Esophagus squamous epithelium (tissue), 5 donors: ENCODE data around the gene NAIP. TPM values are rescaled to one million over a fixed set of nuclear protein-coding genes. Genes with fewer than 3 reads are reported as not detected.
"Not testable (repeated sequence)": the region's sequence is repeated elsewhere in the genome, so short reads cannot be mapped to it uniquely, and the experiment has no call there.

Experiments used
- DNase-seq: peaks from one replicate; lab custom pipeline; 2025; lab: John Stamatoyannopoulos, UW
- H3K27ac ChIP-seq, 4 donors: fragments of 200-600 bp; sonication (generic); one replicate each; pipeline ENCODE4 v1.5.1; 2016 to 2019; ENCODE audit warnings: mild to moderate bottlenecking in 1 of 4
- H3K27me3 ChIP-seq, 4 donors: fragments of 200-600 bp; sonication (generic); 1 replicate in 3 of 4; 2 replicates in 1 of 4; pipeline versions ENCODE4 v1.5.1 to v1.6.0; 2017 to 2021; ENCODE audit warnings: antibody characterized with exemption in 1 of 4
- H3K36me3 ChIP-seq, 3 donors: fragments of 200-600 bp; sonication (generic); one replicate each; pipeline ENCODE4 v1.5.1; 2016 to 2019
- H3K4me1 ChIP-seq, 3 donors: fragments of 200-600 bp; sonication (generic); one replicate each; pipeline ENCODE4 v1.5.1; 2017 to 2019
- H3K4me3 ChIP-seq, 4 donors: fragments of 200-600 bp; sonication (generic); 1 replicate in 3 of 4; 2 replicates in 1 of 4; pipeline ENCODE4 v1.5.1; 2016 to 2019; ENCODE audit warnings: mild to moderate bottlenecking in 2 of 4, moderate library complexity in 1 of 4
- H3K9me3 ChIP-seq, 3 donors: fragments of 200-600 bp; sonication (generic); one replicate each; pipeline ENCODE4 v1.5.1; 2016 to 2019
- CTCF ChIP-seq, 6 experiments: fragments of 450-650 bp in 4 of 6; fragments of 200-600 bp in 2 of 6; sonication (generic) in 2 of 6; IDR thresholded peaks; one replicate each; pipeline ENCODE4 v1.5.1; 2016 to 2019; ENCODE audit warnings: antibody characterized with exemption in 6 of 6, mild to moderate bottlenecking in 4 of 6, moderate library complexity in 4 of 6
- POLR2A ChIP-seq, 4 donors: fragments of 450-650 bp; IDR thresholded peaks; one replicate each; pipeline ENCODE4 v1.6.1; 2017; ENCODE audit warnings: antibody characterized with exemption in 4 of 4, mild to moderate bottlenecking in 4 of 4, moderate library complexity in 3 of 4
- WGBS, 2 donors: methylation state at CpG; one replicate each; pipeline ENCODE4 v1.1.5; 2018; 5-methylcytosine and 5-hydroxymethylcytosine counted together
- intact Hi-C: fragments of 100-400 bp; cut with DNase I; formaldehyde crosslinking; loops from one replicate; pipeline ENCODE4 v1.15.0; 2022
- total RNA-seq, 4 donors: library from RNA; depleted of rRNA; stranded (reverse); fragments of >200 nt; gene quantifications; one replicate each; pipeline ENCODE4 v1.1.0, GENCODE V29; 2016
- donor health status: DM: yes; HTN: yes; CAD: no.

The NAIP gene
- total RNA-seq, 4 donors from 2014 or later = 4.1 to 14.5 (median 6.8) TPM

GRCh38 chr5:71014176-71014575 lies 11.0 kb downstream of the NAIP start:
- intact Hi-C loops = no loop called here
- no peaks in the 10 kb centered on the region for H3K36me3 ChIP-seq
- TF ChIP-seq POLR2A (IDR thresholded peaks at IDR 0.05) (no peak), CTCF (IDR thresholded peaks at IDR 0.05) (no peak)
- H3K4me1 ChIP-seq = no peaks in the 10 kb centered on the region
- no peaks in the 10 kb centered on the region for H3K27me3 ChIP-seq
- no peak overlapping the region for H3K27ac ChIP-seq
- WGBS, 2 donors = 75 to 79% methylated on average over 7 to 8 of the region's 8 CpGs
- H3K9me3 ChIP-seq = no peaks in the 10 kb centered on the region
- DNase-seq = no peak
- H3K4me3 ChIP-seq = no peak overlapping the region

GRCh38 chr5:71013575-71013974 lies 11.6 kb downstream of the NAIP start:
- intact Hi-C loops = no loop called here
- H3K27me3 ChIP-seq = no peaks in the 10 kb centered on the region
- H3K4me3 ChIP-seq = no peak overlapping the region
- no peaks in the 10 kb centered on the region for H3K4me1 ChIP-seq
- no peaks in the 10 kb centered on the region for H3K9me3 ChIP-seq
- no peak for TF ChIP-seq CTCF (IDR thresholded peaks at IDR 0.05)
- no peak for TF ChIP-seq POLR2A (IDR thresholded peaks at IDR 0.05)
- no peaks in the 10 kb centered on the region for H3K36me3 ChIP-seq
- no peak for DNase-seq
- whole genome bisulfite sequencing, 2 donors = 83 to 90% methylated on average over 9 to 11 of the region's 12 CpGs
- H3K27ac ChIP-seq = no peak overlapping the region

GRCh38 chr5:71011194-71011792 lies 13.8 kb downstream of the NAIP start:
- no peak for DNase-seq
- 70 to 85% methylated on average over 7 to 8 of the region's 8 CpGs for WGBS, 2 donors
- H3K4me1 ChIP-seq = no peaks in the 10 kb centered on the region
- intact Hi-C loops = no loop called here
- no peaks in the 10 kb centered on the region for H3K9me3 ChIP-seq
- H3K36me3 ChIP-seq = no peaks in the 10 kb centered on the region
- H3K4me3 ChIP-seq = no peak overlapping the region
- TF ChIP-seq POLR2A (IDR thresholded peaks at IDR 0.05) (no peak), CTCF (IDR thresholded peaks at IDR 0.05) (no peak)
- H3K27me3 ChIP-seq = no peaks in the 10 kb centered on the region
- H3K27ac ChIP-seq = no peak overlapping the region

- H3K36me3 ChIP-seq, DNase-seq, H3K27me3 ChIP-seq, intact Hi-C loops, H3K27ac ChIP-seq, H3K4me1 ChIP-seq, H3K9me3 ChIP-seq, H3K4me3 ChIP-seq: not testable (repeated sequence)
- 43% methylated on average over 3 of the region's 7 CpGs; no CpG with 5 or more reads in 1 of the 2 donors for WGBS, 2 donors
Measured at GRCh38 chr5:71006983-71007382, 18.2 kb downstream of the NAIP start.

GRCh38 chr5:70984882-70985281 lies 40.3 kb downstream of the NAIP start:
- H3K9me3 ChIP-seq, H3K27me3 ChIP-seq, H3K4me3 ChIP-seq, H3K4me1 ChIP-seq, H3K36me3 ChIP-seq, DNase-seq, intact Hi-C loops, H3K27ac ChIP-seq: not testable (repeated sequence)
- no CpG with 5 or more reads among the region's 10 CpGs for WGBS, 2 donors

GRCh38 chr5:70967220-70967619 lies 57.9 kb downstream of the NAIP start:
- no CpG with 5 or more reads among the region's 7 CpGs for WGBS, 2 donors
- intact Hi-C loops, DNase-seq, H3K4me3 ChIP-seq, H3K27ac ChIP-seq, H3K36me3 ChIP-seq, H3K9me3 ChIP-seq, H3K4me1 ChIP-seq, H3K27me3 ChIP-seq: not testable (repeated sequence)

GRCh38 chr5:70964531-70964930 lies 60.6 kb downstream of the NAIP start:
- H3K4me3 ChIP-seq, H3K4me1 ChIP-seq, H3K9me3 ChIP-seq, DNase-seq, intact Hi-C loops, H3K27ac ChIP-seq, H3K36me3 ChIP-seq, H3K27me3 ChIP-seq: not testable (repeated sequence)

GRCh38 chr5:70953068-70953467 lies 72.1 kb downstream of the NAIP start:
- H3K4me1 ChIP-seq, H3K4me3 ChIP-seq, H3K36me3 ChIP-seq, H3K27ac ChIP-seq, H3K27me3 ChIP-seq, H3K9me3 ChIP-seq, DNase-seq, intact Hi-C loops: not testable (repeated sequence)
- no CpG with 5 or more reads among the region's 10 CpGs for WGBS, 2 donors

GRCh38 chr5:70932560-70932959 lies 92.6 kb downstream of the NAIP start:
- intact Hi-C loops, H3K36me3 ChIP-seq, H3K9me3 ChIP-seq, H3K4me3 ChIP-seq, DNase-seq, H3K27ac ChIP-seq, H3K27me3 ChIP-seq, H3K4me1 ChIP-seq: not testable (repeated sequence)
- no CpG with 5 or more reads among the region's 1 CpG for WGBS, 2 donors

GRCh38 chr5:70931709-70932368 lies 93.3 kb downstream of the NAIP start:
- H3K4me1 ChIP-seq, H3K4me3 ChIP-seq, H3K27ac ChIP-seq, DNase-seq, intact Hi-C loops, H3K9me3 ChIP-seq, H3K36me3 ChIP-seq, H3K27me3 ChIP-seq: not testable (repeated sequence)
- WGBS, 2 donors = no CpG with 5 or more reads among the region's 6 CpGs
